ENCODE results near the gene GLUL. TPM values are rescaled to one million over a fixed set of nuclear protein-coding genes. Genes with fewer than 3 reads are reported as not detected.

GLUL gene
- total RNA-seq, 2 donors from 2014 or later, result 76.6 to 96.1 TPM

GRCh38 chr1:182374101-182374834, 17.3 kb downstream of the GLUL start:
- Mint-ChIP-seq H3K9me3 (no peaks in the 10 kb centered on the region), H3K36me3 (ENCODE audit: insufficient read depth in 2 of 2) (no peaks in the 10 kb centered on the region), H3K27me3 (ENCODE audit: low read depth) (no peaks in the 10 kb centered on the region), H3K4me1 (ENCODE audit: low read depth) (no peaks in the 10 kb centered on the region), H3K4me3 (no peak overlapping the region), H3K27ac (peak overlapping the region; percentile 50)
- no peak for DNase-seq
- no peak for ATAC-seq (replicated peaks in 1 of 2)

GRCh38 chr1:182370532-182370931, 21.1 kb downstream of the GLUL start:
- no peak overlapping the region for H3K4me3 Mint-ChIP-seq
- no peaks in the 10 kb centered on the region for H3K27me3 Mint-ChIP-seq (ENCODE audit: low read depth)
- H3K36me3 Mint-ChIP-seq (ENCODE audit: insufficient read depth in 2 of 2), result no peaks in the 10 kb centered on the region
- no peak overlapping the region for H3K27ac Mint-ChIP-seq
- H3K4me1 Mint-ChIP-seq (ENCODE audit: low read depth), result no peaks in the 10 kb centered on the region
- H3K9me3 Mint-ChIP-seq, result no peaks in the 10 kb centered on the region
- DNase-seq (no peak), ATAC-seq (replicated peaks in 1 of 2) (no peak)

- DNase-seq (no peak), ATAC-seq (replicated peaks in 1 of 2) (peak in 1 of 2 donors; percentile 32)
- Mint-ChIP-seq H3K36me3 (ENCODE audit: insufficient read depth in 2 of 2) (no peaks in the 10 kb centered on the region), H3K9me3 (no peaks in the 10 kb centered on the region), H3K27me3 (ENCODE audit: low read depth) (no peaks in the 10 kb centered on the region), H3K4me3 (no peak overlapping the region), H3K4me1 (ENCODE audit: low read depth) (no peaks in the 10 kb centered on the region), H3K27ac (no peak overlapping the region)
Observed at GRCh38 chr1:182368903-182369302, 22.7 kb downstream of the GLUL start.

- ATAC-seq (replicated peaks in 1 of 2) (no peak), DNase-seq (no peak)
- no peak overlapping the region for H3K27ac Mint-ChIP-seq
- no peaks in the 10 kb centered on the region for H3K9me3 Mint-ChIP-seq
- H3K4me1 Mint-ChIP-seq (ENCODE audit: low read depth), result no peaks in the 10 kb centered on the region
- H3K27me3 Mint-ChIP-seq (ENCODE audit: low read depth), result no peaks in the 10 kb centered on the region
- H3K4me3 Mint-ChIP-seq, result no peak overlapping the region
- H3K36me3 Mint-ChIP-seq (ENCODE audit: insufficient read depth in 2 of 2), result no peaks in the 10 kb centered on the region
Observed at GRCh38 chr1:182368358-182368757, 23.2 kb downstream of the GLUL start.

- Mint-ChIP-seq H3K9me3 (no peaks in the 10 kb centered on the region), H3K27me3 (ENCODE audit: low read depth) (no peaks in the 10 kb centered on the region), H3K4me3 (no peak overlapping the region), H3K27ac (no peak overlapping the region), H3K4me1 (ENCODE audit: low read depth) (no peaks in the 10 kb centered on the region), H3K36me3 (ENCODE audit: insufficient read depth in 2 of 2) (no peaks in the 10 kb centered on the region)
- no peak for ATAC-seq (replicated peaks in 1 of 2)
- DNase-seq, result no peak
Observed at GRCh38 chr1:182367926-182368325, 23.7 kb downstream of the GLUL start.

- Mint-ChIP-seq H3K4me3 (no peak overlapping the region), H3K27ac (no peak overlapping the region), H3K4me1 (ENCODE audit: low read depth) (no peaks in the 10 kb centered on the region), H3K27me3 (ENCODE audit: low read depth) (no peaks in the 10 kb centered on the region), H3K9me3 (no peaks in the 10 kb centered on the region), H3K36me3 (ENCODE audit: insufficient read depth in 2 of 2) (no peaks in the 10 kb centered on the region)
- ATAC-seq (replicated peaks in 1 of 2), result no peak
- no peak for DNase-seq
Observed at GRCh38 chr1:182366596-182366995, 25.0 kb downstream of the GLUL start.

- Mint-ChIP-seq H3K27ac (no peak overlapping the region), H3K4me1 (ENCODE audit: low read depth) (no peaks in the 10 kb centered on the region), H3K27me3 (ENCODE audit: low read depth) (peaks cover 4% of the 10 kb centered on the region), H3K36me3 (ENCODE audit: insufficient read depth in 2 of 2) (no peaks in the 10 kb centered on the region), H3K9me3 (no peaks in the 10 kb centered on the region), H3K4me3 (no peak overlapping the region)
- DNase-seq (no peak), ATAC-seq (replicated peaks in 1 of 2) (no peak)
Observed at GRCh38 chr1:182359645-182360044, 31.9 kb downstream of the GLUL start.

- peaks cover 4% of the 10 kb centered on the region for H3K27me3 Mint-ChIP-seq (ENCODE audit: low read depth)
- no peaks in the 10 kb centered on the region for H3K9me3 Mint-ChIP-seq
- no peak overlapping the region for H3K4me3 Mint-ChIP-seq
- no peak overlapping the region for H3K27ac Mint-ChIP-seq
- DNase-seq, result no peak
- H3K4me1 Mint-ChIP-seq (ENCODE audit: low read depth), result no peaks in the 10 kb centered on the region
- H3K36me3 Mint-ChIP-seq (ENCODE audit: insufficient read depth in 2 of 2), result no peaks in the 10 kb centered on the region
- ATAC-seq (replicated peaks in 1 of 2), result no peak
Observed at GRCh38 chr1:182357913-182358312, 33.7 kb downstream of the GLUL start.

GRCh38 chr1:182357171-182357570, 34.4 kb downstream of the GLUL start:
- no peaks in the 10 kb centered on the region for H3K9me3 Mint-ChIP-seq
- DNase-seq (no peak), ATAC-seq (replicated peaks in 1 of 2) (peak in 1 of 2 donors; percentile 49)
- H3K4me3 Mint-ChIP-seq, result no peak overlapping the region
- H3K27ac Mint-ChIP-seq, result no peak overlapping the region
- no peaks in the 10 kb centered on the region for H3K36me3 Mint-ChIP-seq (ENCODE audit: insufficient read depth in 2 of 2)
- H3K27me3 Mint-ChIP-seq (ENCODE audit: low read depth), result peaks cover 4% of the 10 kb centered on the region
- no peaks in the 10 kb centered on the region for H3K4me1 Mint-ChIP-seq (ENCODE audit: low read depth)

- Mint-ChIP-seq H3K4me3 (no peak overlapping the region), H3K36me3 (ENCODE audit: insufficient read depth in 2 of 2) (no peaks in the 10 kb centered on the region), H3K4me1 (ENCODE audit: low read depth) (no peaks in the 10 kb centered on the region), H3K27me3 (ENCODE audit: low read depth) (peaks cover 4% of the 10 kb centered on the region), H3K27ac (no peak overlapping the region), H3K9me3 (no peaks in the 10 kb centered on the region)
- ATAC-seq (replicated peaks in 1 of 2) (no peak), DNase-seq (no peak)
Observed at GRCh38 chr1:182355723-182356098, 35.9 kb downstream of the GLUL start.

- H3K4me1 Mint-ChIP-seq (ENCODE audit: low read depth), result no peaks in the 10 kb centered on the region
- no peaks in the 10 kb centered on the region for H3K36me3 Mint-ChIP-seq (ENCODE audit: insufficient read depth in 2 of 2)
- no peaks in the 10 kb centered on the region for H3K27me3 Mint-ChIP-seq (ENCODE audit: low read depth)
- ATAC-seq (replicated peaks in 1 of 2) (no peak), DNase-seq (no peak)
- H3K4me3 Mint-ChIP-seq, result no peak overlapping the region
- H3K9me3 Mint-ChIP-seq, result no peaks in the 10 kb centered on the region
- H3K27ac Mint-ChIP-seq, result no peak overlapping the region
Observed at GRCh38 chr1:182351790-182352364, 39.7 kb downstream of the GLUL start.

- no peak overlapping the region for H3K4me3 Mint-ChIP-seq
- no peak overlapping the region for H3K27ac Mint-ChIP-seq
- no peaks in the 10 kb centered on the region for H3K36me3 Mint-ChIP-seq (ENCODE audit: insufficient read depth in 2 of 2)
- no peak for DNase-seq
- no peaks in the 10 kb centered on the region for H3K27me3 Mint-ChIP-seq (ENCODE audit: low read depth)
- ATAC-seq (replicated peaks in 1 of 2), result no peak
- no peaks in the 10 kb centered on the region for H3K9me3 Mint-ChIP-seq
- H3K4me1 Mint-ChIP-seq (ENCODE audit: low read depth), result no peaks in the 10 kb centered on the region
Observed at GRCh38 chr1:182350839-182351238, 40.8 kb downstream of the GLUL start.

- Mint-ChIP-seq H3K9me3 (no peaks in the 10 kb centered on the region), H3K36me3 (ENCODE audit: insufficient read depth in 2 of 2) (no peaks in the 10 kb centered on the region), H3K27me3 (ENCODE audit: low read depth) (no peaks in the 10 kb centered on the region), H3K27ac (no peak overlapping the region), H3K4me3 (no peak overlapping the region), H3K4me1 (ENCODE audit: low read depth) (no peaks in the 10 kb centered on the region)
- no peak for ATAC-seq (replicated peaks in 1 of 2)
- no peak for DNase-seq
Observed at GRCh38 chr1:182348961-182349747, 42.4 kb downstream of the GLUL start.
